Stimulated activated CD4-positive, alpha-beta T cell treated with anti-CD3 and anti-CD28 coated beads, Interleukin-2, amount 100 ng/mL, for 24 hours (primary cell): Measurements from ENCODE around the gene VEGFA.

Experiments used
- DNase-seq, 2 donors: peaks; one replicate each; pipeline ENCODE4 v3.0.0-alpha.2; 2020

Gene VEGFA

GRCh38 chr6:43769526-43770371, at the start of gene VEGFA:
Gene VEGFA, plus strand, starts transcription at chr6:43770211.
- peak; percentile 94 to 95 for DNase-seq

GRCh38 chr6:43720999-43721398, 49.0 kb upstream of the VEGFA start:
- DNase-seq = no peak

GRCh38 chr6:43722920-43723545, 47.0 kb upstream of the VEGFA start:
- no peak for DNase-seq

GRCh38 chr6:43723737-43724295, 46.2 kb upstream of the VEGFA start:
- peak; percentile 77 to 78 for DNase-seq

DNA sequence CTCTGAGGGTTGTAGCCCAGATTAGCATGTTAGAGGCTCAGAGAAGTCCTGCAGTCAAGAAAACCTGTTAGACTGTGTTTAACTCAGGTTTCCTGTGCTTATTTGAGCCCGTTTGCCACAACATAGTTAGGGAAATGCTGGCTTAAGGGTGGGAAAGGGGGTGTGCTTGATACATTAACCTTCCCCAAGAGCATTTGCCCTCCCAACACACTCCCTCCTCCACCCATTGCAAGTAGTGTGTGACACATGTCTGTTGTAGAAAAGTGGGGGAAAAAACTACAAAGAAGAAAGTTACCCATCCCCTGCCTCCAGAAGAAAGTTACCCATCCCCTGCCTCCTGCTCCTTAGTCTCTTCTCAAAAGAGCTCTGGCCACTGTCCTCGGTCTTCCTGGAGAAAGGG, 45.7 kb upstream of the VEGFA start:
- no peak for DNase-seq

GRCh38 chr6:43724914-43725642, 44.9 kb upstream of the VEGFA start:
- peak; percentile 80 to 82 for DNase-seq

GRCh38 chr6:43725643-43726580, 44.1 kb upstream of the VEGFA start:
- no peak for DNase-seq

DNA sequence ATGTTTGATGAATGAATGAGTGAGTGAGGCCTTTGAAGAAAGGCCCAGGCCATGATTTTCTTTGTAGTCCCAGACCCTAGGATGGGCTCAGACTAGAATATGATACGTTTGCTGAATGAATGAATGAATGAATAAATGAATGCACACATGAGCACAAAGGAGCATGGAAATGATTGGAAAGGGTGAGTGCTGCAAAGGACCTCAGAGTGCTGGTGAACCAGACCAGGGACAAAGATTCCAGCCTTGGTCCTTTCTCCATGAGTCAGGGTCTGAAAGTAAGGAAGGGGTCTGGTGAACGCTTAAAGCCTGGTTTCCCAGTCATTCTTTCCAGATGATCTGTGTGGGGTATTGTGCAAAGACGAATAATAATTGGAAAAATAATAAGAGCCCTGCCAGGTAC, 42.4 kb upstream of the VEGFA start:
- no peak for DNase-seq

GRCh38 chr6:43728586-43728985, 41.4 kb upstream of the VEGFA start:
- no peak for DNase-seq

- no peak for DNase-seq
Observed at GRCh38 chr6:43729537-43729936, 40.5 kb upstream of the VEGFA start.

DNA sequence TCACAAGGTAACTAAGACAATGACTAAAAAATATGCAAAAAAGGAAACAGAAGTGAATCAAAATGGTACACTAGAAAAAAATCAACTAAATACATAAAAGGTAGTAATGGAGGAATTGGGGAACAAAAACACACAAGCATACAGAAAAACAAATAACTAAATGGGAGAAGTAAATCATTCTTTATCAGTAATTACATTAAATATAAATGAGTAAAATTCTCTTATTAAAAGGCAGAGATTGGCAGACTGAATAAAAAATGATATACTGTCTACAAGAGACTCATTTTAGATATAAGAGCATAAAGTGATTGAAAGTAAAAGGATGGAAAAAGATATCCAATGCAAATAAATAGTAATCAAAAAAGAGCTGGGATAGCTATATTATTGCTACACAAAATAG, 39.4 kb upstream of the VEGFA start:
- no peak for DNase-seq

- peak; percentile 28 to 41 for DNase-seq
Observed at GRCh38 chr6:43733471-43734293, 36.3 kb upstream of the VEGFA start.

DNA sequence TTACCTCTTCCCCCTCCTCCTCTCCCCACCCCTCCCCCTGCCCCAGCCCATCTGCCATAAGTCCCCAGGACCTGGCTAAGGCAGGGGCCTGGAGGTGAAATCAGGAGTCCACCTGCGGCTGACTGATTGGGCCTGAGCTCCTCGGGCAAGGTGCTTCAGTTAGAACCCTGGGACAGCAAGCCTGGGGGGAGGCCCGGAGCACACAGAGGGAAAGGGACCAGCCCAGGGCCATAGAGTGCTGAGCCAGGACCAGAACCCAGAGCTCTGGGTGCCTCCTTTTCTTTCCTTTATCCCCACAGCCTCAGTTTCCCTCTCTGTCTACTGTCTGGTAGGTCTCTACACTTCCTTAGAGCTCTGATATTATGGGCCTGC, 35.7 kb upstream of the VEGFA start:
- DNase-seq = no peak

- DNase-seq = no peak
Observed at GRCh38 chr6:43735642-43736199, 34.3 kb upstream of the VEGFA start.

GRCh38 chr6:43736211-43736786, 33.7 kb upstream of the VEGFA start:
- no peak for DNase-seq

GRCh38 chr6:43736844-43737243, 33.2 kb upstream of the VEGFA start:
- DNase-seq = no peak

GRCh38 chr6:43737272-43738081, 32.5 kb upstream of the VEGFA start:
- DNase-seq = no peak

- DNase-seq = no peak
Observed at GRCh38 chr6:43738267-43738676, 31.7 kb upstream of the VEGFA start.

- DNase-seq = no peak
Observed at GRCh38 chr6:43738877-43739641, 31.0 kb upstream of the VEGFA start.
